Right atrium auricular region (tissue), 2 donors: Measurements from ENCODE around the gene STK4. TPM values are rescaled to one million over a fixed set of nuclear protein-coding genes. Genes with fewer than 3 reads are reported as not detected.

Experiments used
- DNase-seq: peaks from one replicate; pipeline ENCODE4 v3.0.0-alpha.2; 2019; ENCODE audit warnings: low spot score
- H3K27ac ChIP-seq, 2 donors: fragments of 200-600 bp; sonication (generic); 1 replicate in 1 of 2; 2 replicates in 1 of 2; pipeline ENCODE4 v1.5.1; 2016 to 2019
- H3K27me3 ChIP-seq, 2 donors: fragments of 200-600 bp; sonication (generic); one replicate each; pipeline versions ENCODE4 v1.5.1 to v1.6.0; 2017 to 2019
- H3K36me3 ChIP-seq: fragments of 200-600 bp; sonication (generic); one replicate; pipeline ENCODE4 v1.5.1; 2016
- H3K4me1 ChIP-seq, 2 donors: fragments of 200-600 bp; sonication (generic); one replicate each; pipeline versions ENCODE4 v1.5.1 to v1.6.0; 2017 to 2019
- H3K4me3 ChIP-seq, 2 donors: fragments of 200-600 bp; sonication (generic); 1 replicate in 1 of 2; 2 replicates in 1 of 2; pipeline ENCODE4 v1.5.1; 2017 to 2019; ENCODE audit warnings: mild to moderate bottlenecking in 1 of 2, moderate library complexity in 1 of 2
- H3K9me3 ChIP-seq, 2 donors: fragments of 200-600 bp; sonication (generic); one replicate each; pipeline ENCODE4 v1.5.1; 2019
- CTCF ChIP-seq, 2 donors: fragments of 200-600 bp; sonication (generic); IDR thresholded peaks; one replicate each; pipeline ENCODE4 v1.5.1; 2019; ENCODE audit warnings: antibody characterized with exemption in 2 of 2
- total RNA-seq, 2 donors: library from RNA; depleted of rRNA; stranded (reverse); fragments of >200 nt; gene quantifications; one replicate each; pipeline ENCODE4 v1.1.0, GENCODE V29; 2016

STK4 gene
- total RNA-seq, 2 donors from 2014 or later: 7.3 to 12.6 TPM

DNA sequence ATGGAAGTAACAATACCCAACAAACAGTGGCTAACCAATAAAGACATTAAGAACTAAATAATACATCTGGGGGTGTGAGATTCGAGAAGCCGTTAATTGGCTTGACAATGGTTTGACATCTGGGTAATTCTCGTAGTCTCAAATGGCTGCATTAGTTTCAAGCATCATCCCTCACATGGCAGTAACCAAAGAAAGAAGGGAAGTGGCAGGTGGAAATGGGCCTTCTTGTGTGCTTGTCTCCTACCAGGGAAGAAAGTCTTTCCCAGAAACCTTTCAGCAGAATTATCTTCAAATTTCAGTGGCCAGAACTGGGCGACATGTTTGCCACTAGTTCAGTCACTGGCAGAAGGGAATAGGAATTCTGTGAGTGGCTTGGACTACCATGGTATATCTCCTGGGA lies 10.4 kb downstream of the STK4 start:
- TF ChIP-seq CTCF (IDR thresholded peaks at IDR 0.05): no peak
- DNase-seq: no peak
- Histone ChIP-seq H3K4me1 (no peaks in the 10 kb centered on the region), H3K36me3 (peaks cover 34% of the 10 kb centered on the region), H3K4me3 (no peak overlapping the region), H3K9me3 (no peaks in the 10 kb centered on the region), H3K27ac (no peak overlapping the region), H3K27me3 (no peaks in the 10 kb centered on the region)

DNA sequence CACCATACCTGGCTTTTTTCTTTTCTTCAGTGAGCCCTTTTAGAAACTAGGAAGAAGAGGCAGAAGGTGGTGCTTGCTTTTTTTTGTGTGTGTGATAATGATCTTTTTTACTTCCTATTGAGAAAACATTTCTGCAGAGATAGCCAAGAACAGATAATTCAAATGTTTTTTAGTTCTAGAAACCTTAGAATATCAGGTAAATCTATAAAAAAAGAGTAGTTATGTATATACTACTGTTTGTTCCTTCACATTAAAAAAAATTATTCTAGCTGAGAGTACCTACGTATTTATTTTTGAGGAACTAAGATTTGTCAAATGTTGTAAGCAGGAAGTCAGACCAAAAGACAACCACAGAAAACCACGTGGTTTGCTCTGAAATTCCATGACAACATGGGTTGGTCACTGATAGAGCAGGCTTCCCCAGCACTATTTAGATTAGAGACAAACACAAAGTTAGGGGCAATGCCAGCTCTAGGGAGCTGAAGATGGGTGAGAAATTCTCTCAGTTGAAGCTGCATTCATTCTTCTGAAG lies 12.8 kb downstream of the STK4 start:
- no peak for TF ChIP-seq CTCF (IDR thresholded peaks at IDR 0.05)
- no peaks in the 10 kb centered on the region for H3K27me3 ChIP-seq
- H3K36me3 ChIP-seq: peaks cover 29% of the 10 kb centered on the region
- no peaks in the 10 kb centered on the region for H3K4me1 ChIP-seq
- no peak overlapping the region for H3K4me3 ChIP-seq
- H3K9me3 ChIP-seq: no peaks in the 10 kb centered on the region
- no peak for DNase-seq
- peak overlapping the region in 1 of 2 donors; percentile 30 for H3K27ac ChIP-seq

- H3K9me3 ChIP-seq: no peaks in the 10 kb centered on the region
- no peak for DNase-seq
- H3K4me1 ChIP-seq: no peaks in the 10 kb centered on the region
- peaks cover 25% of the 10 kb centered on the region for H3K36me3 ChIP-seq
- no peak overlapping the region for H3K27ac ChIP-seq
- H3K4me3 ChIP-seq: no peak overlapping the region
- TF ChIP-seq CTCF (IDR thresholded peaks at IDR 0.05): no peak
- H3K27me3 ChIP-seq: no peaks in the 10 kb centered on the region
These were observed 15.6 kb downstream of the STK4 start for GRCh38 chr20:44981736-44982406.

GRCh38 chr20:44983093-44983674 lies 16.9 kb downstream of the STK4 start:
- no peak for DNase-seq
- Histone ChIP-seq H3K27ac (no peak overlapping the region), H3K9me3 (no peaks in the 10 kb centered on the region), H3K27me3 (no peaks in the 10 kb centered on the region), H3K4me1 (no peaks in the 10 kb centered on the region), H3K36me3 (peaks cover 25% of the 10 kb centered on the region), H3K4me3 (no peak overlapping the region)
- no peak for TF ChIP-seq CTCF (IDR thresholded peaks at IDR 0.05)

- no peaks in the 10 kb centered on the region for H3K27me3 ChIP-seq
- H3K36me3 ChIP-seq: peaks cover 16% of the 10 kb centered on the region
- TF ChIP-seq CTCF (IDR thresholded peaks at IDR 0.05): no peak
- peaks cover 0 to 26% of the 10 kb centered on the region in 2 donors for H3K4me1 ChIP-seq
- no peak overlapping the region for H3K27ac ChIP-seq
- H3K9me3 ChIP-seq: no peaks in the 10 kb centered on the region
- DNase-seq: no peak
- no peak overlapping the region for H3K4me3 ChIP-seq
These were observed 22.4 kb downstream of the STK4 start for GRCh38 chr20:44988631-44989171.
